BJ (cell line): ENCODE measurements around the gene SNX8. TPM values are rescaled to one million over a fixed set of nuclear protein-coding genes. Genes with fewer than 3 reads are reported as not detected.
"Not testable (repeated sequence)": the region's sequence is repeated elsewhere in the genome, so short reads cannot be mapped to it uniquely, and the experiment has no call there.

Experiments used
- CTCF ChIA-PET: fragments of 350-600 bp; formaldehyde crosslinking; extraction: SDS; loops from one replicate; lab custom pipeline; 2021; ENCODE audit warnings: antibody characterized with exemption, inconsistent platforms; lab: Yijun Ruan, JAX
- POLR2A ChIA-PET: fragments of 300-600 bp; sonication (Branson Sonifier 250); formaldehyde crosslinking; extraction: SDS; loops from one replicate; lab custom pipeline; 2021; ENCODE audit warnings: antibody characterized with exemption; lab: Charles Lee
- DNase-seq: peaks from one replicate; pipeline ENCODE4 v3.0.0-alpha.2; 2011; ENCODE audit warnings: low read depth
- H3K27me3 ChIP-seq: 2 replicates; pipeline ENCODE4 v1.6.0; 2011; ENCODE audit warnings: low read length; ENCODE audit not compliant: control insufficient read depth, insufficient read depth
- H3K36me3 ChIP-seq: 2 replicates; pipeline ENCODE4 v1.5.1; 2011; ENCODE audit warnings: low read length; ENCODE audit not compliant: control insufficient read depth, insufficient read depth
- H3K4me3 ChIP-seq: 2 replicates; pipeline ENCODE4 v1.5.1; 2011; ENCODE audit warnings: low read depth, mild to moderate bottlenecking, control low read depth, low read length
- polyA plus RNA-seq: library from polyadenylated mRNA; depleted of rRNA; stranded (reverse); fragments of >200 nt; gene quantifications from 2 replicates; pipeline ENCODE4 v1.2.3, GENCODE V29; 2011
- TF ChIP-seq, protein P1 (sequence below): IDR thresholded peaks from 2 replicates; pipeline ENCODE4 v1.5.1; 2011; ENCODE audit warnings: low read depth, mild to moderate bottlenecking, control low read depth, inconsistent platforms, low read length, moderate library complexity; ENCODE audit not compliant: insufficient read depth

SNX8 gene
- polyA plus RNA-seq, 1 experiment = 62.1 TPM

DNA sequence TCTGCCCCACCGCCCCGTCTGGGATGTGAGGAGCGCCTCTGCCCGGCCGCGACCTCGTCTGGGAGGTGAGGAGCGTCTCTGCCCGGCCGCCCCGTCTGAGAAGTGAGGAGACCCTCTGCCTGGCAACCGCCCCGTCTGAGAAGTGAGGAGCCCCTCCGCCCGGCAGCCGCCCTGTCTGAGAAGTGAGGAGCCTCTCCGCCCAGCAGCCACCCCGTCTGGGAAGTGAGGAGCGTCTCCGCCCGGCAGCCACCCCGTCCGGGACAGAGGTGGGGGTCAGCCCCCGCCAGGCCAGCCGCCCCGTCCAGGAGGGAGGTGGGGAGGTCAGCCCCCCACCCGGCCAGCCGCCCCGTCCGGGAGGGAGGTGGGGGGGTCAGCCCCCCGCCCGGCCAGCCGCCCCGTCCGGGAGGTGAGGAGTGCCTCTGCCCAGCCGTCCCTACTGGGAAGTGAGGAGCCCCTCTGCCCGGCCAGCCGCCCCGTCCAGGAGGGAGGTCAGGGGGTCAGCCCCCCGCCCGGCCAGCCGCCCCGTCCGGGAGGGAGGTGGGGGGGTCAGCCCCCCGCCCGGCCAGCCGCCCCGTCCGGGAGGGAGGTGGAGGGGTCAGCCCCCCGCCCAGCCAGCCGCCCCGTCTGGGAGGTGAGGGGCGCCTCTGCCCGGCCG lies 11.4 kb downstream of the SNX8 start:
- H3K4me3 ChIP-seq, CTCF ChIA-PET, H3K27me3 ChIP-seq, H3K36me3 ChIP-seq, DNase-seq, POLR2A ChIA-PET: not testable (repeated sequence)

DNA sequence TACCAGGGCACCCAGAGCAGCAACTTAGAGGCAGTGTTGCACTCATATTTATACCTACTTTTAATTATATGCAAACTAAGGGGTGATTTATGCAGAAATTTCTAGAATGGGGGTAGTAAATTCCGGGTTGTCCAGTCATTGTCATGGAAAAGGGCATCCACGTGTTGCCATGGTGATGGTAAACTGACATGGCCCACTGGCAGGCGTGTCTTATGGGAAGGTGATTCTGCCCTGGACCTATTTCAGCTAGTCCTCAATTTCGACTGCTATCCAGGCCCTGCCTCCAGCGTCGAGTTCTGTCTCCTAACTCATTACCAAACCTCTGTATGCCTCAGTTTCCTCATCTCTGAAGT lies 12.8 kb downstream of the SNX8 start:
- ChIA-PET CTCF (no interaction called here), POLR2A (no interaction called here)
- TF ChIP-seq, protein P1, sequence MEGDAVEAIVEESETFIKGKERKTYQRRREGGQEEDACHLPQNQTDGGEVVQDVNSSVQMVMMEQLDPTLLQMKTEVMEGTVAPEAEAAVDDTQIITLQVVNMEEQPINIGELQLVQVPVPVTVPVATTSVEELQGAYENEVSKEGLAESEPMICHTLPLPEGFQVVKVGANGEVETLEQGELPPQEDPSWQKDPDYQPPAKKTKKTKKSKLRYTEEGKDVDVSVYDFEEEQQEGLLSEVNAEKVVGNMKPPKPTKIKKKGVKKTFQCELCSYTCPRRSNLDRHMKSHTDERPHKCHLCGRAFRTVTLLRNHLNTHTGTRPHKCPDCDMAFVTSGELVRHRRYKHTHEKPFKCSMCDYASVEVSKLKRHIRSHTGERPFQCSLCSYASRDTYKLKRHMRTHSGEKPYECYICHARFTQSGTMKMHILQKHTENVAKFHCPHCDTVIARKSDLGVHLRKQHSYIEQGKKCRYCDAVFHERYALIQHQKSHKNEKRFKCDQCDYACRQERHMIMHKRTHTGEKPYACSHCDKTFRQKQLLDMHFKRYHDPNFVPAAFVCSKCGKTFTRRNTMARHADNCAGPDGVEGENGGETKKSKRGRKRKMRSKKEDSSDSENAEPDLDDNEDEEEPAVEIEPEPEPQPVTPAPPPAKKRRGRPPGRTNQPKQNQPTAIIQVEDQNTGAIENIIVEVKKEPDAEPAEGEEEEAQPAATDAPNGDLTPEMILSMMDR = no peak
- Histone ChIP-seq H3K36me3 (no peaks in the 10 kb centered on the region), H3K27me3 (no peaks in the 10 kb centered on the region), H3K4me3 (no peak overlapping the region)
- DNase-seq = no peak

DNA sequence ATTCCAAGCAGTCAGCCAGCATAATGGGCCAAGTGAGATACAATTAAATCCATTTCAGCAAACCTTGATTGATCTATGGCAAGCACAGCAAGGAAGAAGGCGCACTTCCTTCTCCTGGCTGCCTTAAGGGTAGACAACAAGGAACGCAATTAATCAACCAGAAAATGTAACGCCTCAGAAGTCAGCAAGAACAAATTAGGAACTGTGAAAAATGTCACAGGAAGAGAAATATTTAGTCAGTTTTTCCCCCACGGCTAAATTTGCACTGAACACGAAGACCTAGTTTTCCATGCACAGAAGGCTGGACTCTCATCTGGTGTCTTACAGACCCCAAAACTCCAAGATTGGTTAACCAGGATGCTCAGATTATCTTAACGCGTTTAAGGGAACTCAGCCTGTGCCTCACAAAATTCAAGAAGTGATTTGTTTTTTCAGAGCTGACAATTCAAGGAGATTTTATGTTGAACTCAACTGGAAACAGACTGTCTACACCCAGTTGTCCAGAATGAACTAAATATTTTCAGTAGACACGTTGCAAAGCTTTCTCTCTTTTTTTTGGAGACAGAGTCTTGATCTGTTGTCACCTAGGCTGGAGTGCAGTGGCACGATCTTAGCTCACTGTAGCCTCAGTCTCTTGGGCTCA lies 14.2 kb downstream of the SNX8 start:
- TF ChIP-seq, protein P1 = no peak
- Histone ChIP-seq H3K36me3 (no peaks in the 10 kb centered on the region), H3K4me3 (no peak overlapping the region), H3K27me3 (no peaks in the 10 kb centered on the region)
- POLR2A ChIA-PET = no interaction called here
- DNase-seq = no peak
- CTCF ChIA-PET = interaction anchor here (1.2 kb wide), 1 partner anchor 12 kb away, joined by 3 read pairs; no protein-coding TSS in a partner anchor

DNA sequence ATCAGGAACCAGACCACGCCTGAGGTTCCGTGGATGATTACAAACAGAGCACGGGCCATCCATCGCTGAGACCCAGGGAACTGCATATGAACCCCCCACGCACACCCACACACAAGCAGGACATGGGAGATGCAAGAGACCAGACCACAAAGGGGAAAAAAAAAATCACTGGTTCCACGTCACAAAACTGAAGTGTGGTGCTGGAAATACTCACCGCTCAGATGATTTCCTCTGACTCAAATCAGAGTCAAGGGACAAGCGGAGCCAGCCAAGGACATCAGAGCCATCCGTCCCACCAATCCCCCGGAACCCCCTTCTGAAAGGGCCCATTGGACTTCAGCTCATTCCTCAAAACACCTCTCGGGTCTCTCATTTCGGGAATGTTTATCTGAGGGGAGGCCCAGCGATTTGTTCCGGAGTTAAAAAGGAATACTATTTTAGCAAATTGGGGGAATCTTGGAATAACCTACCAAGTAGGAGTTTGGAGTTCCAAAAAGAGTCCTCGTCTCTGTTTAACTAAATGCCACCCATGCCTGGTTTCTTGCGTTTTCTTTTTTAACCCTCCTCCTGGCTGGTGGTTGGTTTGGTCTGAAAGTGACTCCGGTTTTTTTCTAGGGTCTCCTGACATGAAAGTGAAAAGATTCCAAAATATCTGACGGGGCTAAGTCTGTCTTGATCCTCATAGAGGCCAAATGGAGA lies 15.0 kb downstream of the SNX8 start:
- DNase-seq = peak; percentile 75
- ChIA-PET CTCF (interaction anchor here (1.2 kb wide), 1 partner anchor 13 kb away, joined by 3 read pairs; no protein-coding TSS in a partner anchor), POLR2A (interaction anchor here (0.6 kb wide), 2 partner anchors 11 to 1510 kb away, joined by 3 read pairs; no protein-coding TSS in a partner anchor)
- Histone ChIP-seq H3K27me3 (no peaks in the 10 kb centered on the region), H3K36me3 (no peaks in the 10 kb centered on the region), H3K4me3 (0 out of 2 replicates have a peak overlapping the region, but pooled peaks have one; percentile 1)
- TF ChIP-seq, protein P1 = no peak

DNA sequence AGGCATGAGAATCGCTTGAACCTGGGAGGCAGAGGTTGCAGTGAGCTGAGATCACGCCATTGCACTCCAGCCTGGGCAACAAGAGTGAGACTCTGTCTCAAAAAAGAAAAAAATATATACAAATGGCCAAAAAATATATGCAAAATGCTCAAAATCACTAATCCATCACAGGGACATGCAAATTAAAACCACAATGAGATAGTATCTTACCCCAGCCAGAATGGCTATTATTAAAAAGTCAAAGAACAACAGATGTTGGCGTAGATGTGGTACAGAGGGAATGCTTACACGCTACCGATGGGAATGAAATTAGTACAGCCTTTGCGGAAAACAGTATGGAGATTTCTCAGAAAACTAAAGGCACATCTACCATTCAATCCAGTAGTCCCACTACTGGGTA lies 17.4 kb downstream of the SNX8 start:
- Histone ChIP-seq H3K27me3 (no peaks in the 10 kb centered on the region), H3K4me3 (no peak overlapping the region), H3K36me3 (no peaks in the 10 kb centered on the region)
- TF ChIP-seq, protein P1 = no peak
- ChIA-PET CTCF (no interaction called here), POLR2A (no interaction called here)
- DNase-seq = no peak
